IMR-90 (cell line): Measurements from ENCODE around the gene RRP1B. TPM values are rescaled to one million over a fixed set of nuclear protein-coding genes. Genes with fewer than 3 reads are reported as not detected.

Experiments
- ATAC-seq: fragments of 200-7000 bp; cut with Tn5 transposase; 2 replicates; pipeline ENCODE4 v1.9.1; 2020; ENCODE audit warnings: low read depth, mild to moderate bottlenecking, moderate library complexity
- BruUV-seq: library from RNA; stranded (reverse); fragments of 400-500 nt; replicated peaks from 2 replicates; lab custom pipeline; 2021; lab: Mats Ljungman, UMichigan
- CTCF ChIA-PET: fragments of 300-600 bp; formaldehyde crosslinking; extraction: SDS; loops from one replicate; lab custom pipeline; 2021; ENCODE audit warnings: antibody characterized with exemption; lab: Yijun Ruan, JAX
- POLR2A ChIA-PET: fragments of 300-600 bp; sonication (Branson Sonifier 250); formaldehyde crosslinking; loops from one replicate; lab custom pipeline; 2022; ENCODE audit warnings: antibody characterized with exemption; ENCODE audit not compliant: unreplicated experiment; lab: Charles Lee
- DNase-seq: peaks from one replicate; pipeline ENCODE4 v3.0.0; 2013
- H2AFZ ChIP-seq: replicated peaks from 2 replicates; pipeline ENCODE3; 2013; ENCODE audit warnings: low read length, mild to moderate bottlenecking; ENCODE audit not compliant: poor library complexity
- H2AK5ac ChIP-seq: 2 replicates; pipeline ENCODE4 v1.6.1; 2013; ENCODE audit warnings: low read depth, low read length, inconsistent platforms
- H2AK9ac ChIP-seq: replicated peaks from 2 replicates; pipeline ENCODE3; 2013; ENCODE audit warnings: mild to moderate bottlenecking, low read depth, low read length, moderate library complexity; ENCODE audit not compliant: poor library complexity
- H2BK120ac ChIP-seq: 2 replicates; pipeline ENCODE4 v1.6.1; 2013; ENCODE audit warnings: low read depth, low read length, inconsistent platforms
- H2BK15ac ChIP-seq: 3 replicates; pipeline ENCODE4 v1.6.1; 2013; ENCODE audit warnings: low read depth, low read length, inconsistent platforms
- H2BK20ac ChIP-seq: 2 replicates; pipeline ENCODE4 v1.6.1; 2013; ENCODE audit warnings: low read depth, mild to moderate bottlenecking, inconsistent platforms, low read length, moderate library complexity
- H2BK5ac ChIP-seq: 2 replicates; pipeline ENCODE4 v1.6.1; 2013; ENCODE audit warnings: mild to moderate bottlenecking, low read depth, low read length, inconsistent platforms; ENCODE audit not compliant: poor library complexity, severe bottlenecking
- H3K14ac ChIP-seq: replicated peaks from 2 replicates; pipeline ENCODE4 v1.6.1; 2013; ENCODE audit warnings: low read depth, low read length, inconsistent platforms
- H3K18ac ChIP-seq: 2 replicates; pipeline ENCODE4 v1.6.1; 2013; ENCODE audit warnings: low read depth, low read length, control low read depth
- H3K23ac ChIP-seq: 2 replicates; pipeline ENCODE4 v1.6.1; 2013; ENCODE audit warnings: low read depth, low read length, inconsistent platforms
- H3K27ac ChIP-seq: 2 replicates; pipeline ENCODE4 v1.5.1; 2013; ENCODE audit warnings: mild to moderate bottlenecking, control low read depth, low read length; ENCODE audit not compliant: insufficient read depth
- H3K27me3 ChIP-seq: 2 replicates; pipeline ENCODE4 v1.6.1; 2013; ENCODE audit warnings: low read length; ENCODE audit not compliant: control insufficient read depth, insufficient read depth
- H3K36me3 ChIP-seq: 2 replicates; pipeline ENCODE4 v1.6.1; 2013; ENCODE audit warnings: low read length, mixed read lengths; ENCODE audit not compliant: control insufficient read depth, insufficient read depth
- H3K4ac ChIP-seq: 2 replicates; pipeline ENCODE4 v1.6.1; 2013; ENCODE audit warnings: low read depth, low read length, inconsistent platforms
- H3K4me1 ChIP-seq: 2 replicates; pipeline ENCODE4 v1.6.1; 2013; ENCODE audit warnings: low read length, mixed read lengths; ENCODE audit not compliant: control insufficient read depth, insufficient read depth
- H3K4me2 ChIP-seq: 2 replicates; pipeline ENCODE4 v1.6.1; 2013; ENCODE audit warnings: low read depth, mild to moderate bottlenecking, control low read depth, low read length, moderate library complexity
- H3K4me3 ChIP-seq: 2 replicates; pipeline ENCODE4 v1.5.1; 2013; ENCODE audit warnings: low read depth, mild to moderate bottlenecking, control low read depth, low read length, moderate library complexity; ENCODE audit not compliant: insufficient read depth
- H3K56ac ChIP-seq: 2 replicates; pipeline ENCODE4 v1.6.1; 2013; ENCODE audit warnings: low read length, inconsistent platforms; ENCODE audit not compliant: insufficient read depth; ENCODE audit errors: extremely low read depth
- H3K79me1 ChIP-seq, 2 experiments: 2 replicates each; pipeline ENCODE4 v1.6.1; 2013; ENCODE audit warnings: low read length in 2 of 2, inconsistent platforms in 1 of 2, low read depth in 1 of 2
- H3K9ac ChIP-seq: 2 replicates; pipeline ENCODE4 v1.6.1; 2013; ENCODE audit warnings: low read depth, low read length, control low read depth
- H3K9me1 ChIP-seq: 2 replicates; pipeline ENCODE4 v1.6.1; 2013; ENCODE audit warnings: low read length, inconsistent platforms; ENCODE audit not compliant: insufficient read depth
- H3K9me3 ChIP-seq: 2 replicates; pipeline ENCODE4 v1.6.1; 2013; ENCODE audit warnings: low read length; ENCODE audit not compliant: control insufficient read depth, insufficient read depth
- H4K20me1 ChIP-seq: 2 replicates; pipeline ENCODE4 v1.6.1; 2013; ENCODE audit warnings: low read length, inconsistent platforms; ENCODE audit not compliant: insufficient read depth
- H4K5ac ChIP-seq: 2 replicates; pipeline ENCODE4 v1.6.1; 2013; ENCODE audit warnings: mild to moderate bottlenecking, low read depth, low read length, control low read depth
- H4K8ac ChIP-seq, 2 experiments: 2 replicates each; pipeline ENCODE4 v1.6.1; 2013; ENCODE audit warnings: low read depth in 2 of 2, low read length in 2 of 2, control low read depth in 1 of 2, inconsistent platforms in 1 of 2
- H4K91ac ChIP-seq: 2 replicates; pipeline ENCODE4 v1.6.1; 2013; ENCODE audit warnings: low read depth, low read length, inconsistent platforms; ENCODE audit not compliant: insufficient read depth
- FOS ChIP-seq: fragments of 150-350 bp; IDR thresholded peaks from 2 replicates; pipeline ENCODE4 v1.6.1; 2016; ENCODE audit warnings: low read depth, low read length
- MXI1 ChIP-seq: IDR thresholded peaks from 2 replicates; pipeline ENCODE4 v1.6.1; 2012; ENCODE audit warnings: low read depth, mild to moderate bottlenecking, low read length, moderate library complexity, borderline replicate concordance
- POLR2A ChIP-seq: IDR thresholded peaks from 2 replicates; pipeline ENCODE4 v1.6.1; 2012; ENCODE audit warnings: mild to moderate bottlenecking, low read depth, low read length
- RAD21 ChIP-seq: IDR thresholded peaks from 2 replicates; pipeline ENCODE4 v1.6.1; 2012; ENCODE audit warnings: low read length, improper control_type of control experiment
- RFX5 ChIP-seq: IDR thresholded peaks from 2 replicates; pipeline ENCODE4 v1.8.0; 2012; ENCODE audit warnings: low read depth, mild to moderate bottlenecking, low read length, moderate library complexity
- WGBS, 2 experiments: methylation state at CpG; one replicate each; pipeline versions ENCODE4 v1.1.5 to v1.1.7; 2013; ENCODE audit warnings: missing lambda C conversion rate in 2 of 2; ENCODE audit not compliant: insufficient read length in 1 of 2; ENCODE audit errors: extremely low coverage in 2 of 2; 5-methylcytosine and 5-hydroxymethylcytosine counted together
- dilution Hi-C: fragments of 300-500 bp; cut with HindIII; formaldehyde crosslinking; loops from one replicate; pipeline ENCODE4 v1.14.3; 2018; ENCODE audit warnings: low sequenced_read_pairs; ENCODE audit not compliant: unreplicated experiment
- in situ Hi-C: fragments of 300-500 bp; cut with MboI; formaldehyde crosslinking; loops from 3 replicates; pipeline ENCODE4 v1.14.3; 2019; ENCODE audit warnings: low sequenced_read_pairs, inconsistent platforms, mixed read lengths
- intact Hi-C: fragments of 100-400 bp; cut with micrococcal nuclease; formaldehyde crosslinking; loops from 2 replicates; pipeline ENCODE4 v1.10.0; 2022
- polyA plus RNA-seq, 3 experiments: library from polyadenylated mRNA; depleted of rRNA; stranded (reverse); fragments of >200 nt; gene quantifications; 2 replicates each; pipeline ENCODE4 v1.2.3, GENCODE V29; 2012; ENCODE audit warnings: low replicate concordance in 1 of 3
- total RNA-seq: library from RNA; depleted of rRNA; stranded (reverse); fragments of >200 nt; gene quantifications from 2 replicates; pipeline ENCODE4 v1.2.3, GENCODE V29; 2012

RRP1B gene
- total and polyA plus RNA-seq, 2 of the 4 experiments (the other 2 are of a cell fraction), result 11.1 to 16.1 TPM

- ChIA-PET CTCF (interaction anchor here (0.7 to 1.8 kb wide), 4 partner anchors 11 to 54 kb away, joined by 3 to 5 read pairs (median 3); no protein-coding TSS in a partner anchor), POLR2A (no interaction called here)
- intact Hi-C loops, result loop anchor here (1.0 to 2.0 kb wide), 3 partner anchors 18 to 58 kb away; no protein-coding TSS in a partner anchor
- Histone ChIP-seq H3K18ac (peak overlapping the region; percentile 67), H4K5ac (peak overlapping the region; percentile 35), H3K23ac (peak overlapping the region; percentile 41), H2AK5ac (peak overlapping the region; percentile 54), H4K20me1 (no peaks in the 10 kb centered on the region), H3K14ac (peak overlapping the region; percentile 15; the same call in 1 of the 2 replicates), H3K4me3 (no peak overlapping the region), H4K91ac (peak overlapping the region; percentile 7), H2BK20ac (peak overlapping the region; percentile 66), H2AFZ (peak overlapping the region; percentile 28), H3K27me3 (no peaks in the 10 kb centered on the region), H2BK5ac (peak overlapping the region; percentile 4), H3K9ac (peak overlapping the region; percentile 3; the same call in 1 of the 2 replicates), H3K4ac (peak overlapping the region; percentile 81), H3K56ac (no peak overlapping the region), H4K8ac (peak overlapping the region; percentile 0 to 64; a peak in 2 of 4 replicates), H2AK9ac (no peak overlapping the region), H3K4me1 (peaks cover 12% of the 10 kb centered on the region), H2BK15ac (peak overlapping the region; percentile 27; the same call in 1 of the 3 replicates), H3K9me1 (peaks cover 4% of the 10 kb centered on the region; the same call in 1 of the 2 replicates), H3K27ac (peak overlapping the region; percentile 34; the same call in 1 of the 2 replicates), H2BK120ac (peak overlapping the region; percentile 82), H3K36me3 (no peaks in the 10 kb centered on the region), H3K79me1 (no peaks in the 10 kb centered on the region), H3K9me3 (no peaks in the 10 kb centered on the region), H3K4me2 (peak overlapping the region; percentile 15; the same call in 1 of the 2 replicates)
- TF ChIP-seq RAD21 (peak; percentile 8; the same call in 1 of the 2 replicates), RFX5 (no peak), FOS (peak; percentile 50; the same call in 1 of the 2 replicates), MXI1 (no peak), POLR2A (no peak)
- WGBS, 2 experiments, result 54% methylated on average over 3 of the region's 6 CpGs; no CpG with 5 or more reads in 1 of the 2 experiments
- DNase-seq (peak; percentile 67), ATAC-seq (no peak)
- no TSS peak for BruUV-seq
- dilution Hi-C loops, result no loop called here
- in situ Hi-C loops, result loop anchor here (5.0 to 10.0 kb wide), 2 partner anchors 37 to 320 kb away; no protein-coding TSS in a partner anchor
These were observed 14.8 kb upstream of the RRP1B start for GRCh38 chr21:43644609-43645008.
